GM20000 (cell line): Measurements from ENCODE around the gene TRHDE.

Source experiments
- DNase-seq: peaks from one replicate; pipeline ENCODE4 v3.0.0; 2012; ENCODE audit warnings: low spot score
- TF ChIP-seq, protein P1 (sequence below): IDR thresholded peaks from 2 replicates; pipeline ENCODE4 v1.5.1; 2012; ENCODE audit warnings: mild to moderate bottlenecking, control low read depth; ENCODE audit errors: extremely low read depth, missing control alignments

TRHDE gene

DNA sequence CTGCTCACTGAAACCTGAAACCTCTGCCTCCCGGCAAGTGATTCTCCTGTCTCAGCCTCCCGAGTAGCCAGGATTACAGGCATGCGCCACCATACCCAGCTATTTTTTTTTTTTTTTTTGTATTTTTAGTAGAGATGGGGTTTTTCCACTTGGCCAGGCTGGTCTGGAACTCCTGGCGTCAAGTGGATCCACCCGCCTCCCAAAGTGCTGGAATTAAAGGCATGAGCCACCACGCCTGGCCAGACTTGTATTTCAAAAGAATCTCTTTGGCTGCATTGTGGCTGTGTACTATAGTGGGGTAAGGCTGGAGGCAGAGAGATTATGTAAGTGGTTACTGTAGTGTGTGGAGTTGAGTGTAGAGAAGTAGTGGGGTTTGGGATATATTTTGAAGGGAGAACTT lies 35.1 kb downstream of the TRHDE start:
- DNase-seq, result no peak
- TF ChIP-seq, protein P1, sequence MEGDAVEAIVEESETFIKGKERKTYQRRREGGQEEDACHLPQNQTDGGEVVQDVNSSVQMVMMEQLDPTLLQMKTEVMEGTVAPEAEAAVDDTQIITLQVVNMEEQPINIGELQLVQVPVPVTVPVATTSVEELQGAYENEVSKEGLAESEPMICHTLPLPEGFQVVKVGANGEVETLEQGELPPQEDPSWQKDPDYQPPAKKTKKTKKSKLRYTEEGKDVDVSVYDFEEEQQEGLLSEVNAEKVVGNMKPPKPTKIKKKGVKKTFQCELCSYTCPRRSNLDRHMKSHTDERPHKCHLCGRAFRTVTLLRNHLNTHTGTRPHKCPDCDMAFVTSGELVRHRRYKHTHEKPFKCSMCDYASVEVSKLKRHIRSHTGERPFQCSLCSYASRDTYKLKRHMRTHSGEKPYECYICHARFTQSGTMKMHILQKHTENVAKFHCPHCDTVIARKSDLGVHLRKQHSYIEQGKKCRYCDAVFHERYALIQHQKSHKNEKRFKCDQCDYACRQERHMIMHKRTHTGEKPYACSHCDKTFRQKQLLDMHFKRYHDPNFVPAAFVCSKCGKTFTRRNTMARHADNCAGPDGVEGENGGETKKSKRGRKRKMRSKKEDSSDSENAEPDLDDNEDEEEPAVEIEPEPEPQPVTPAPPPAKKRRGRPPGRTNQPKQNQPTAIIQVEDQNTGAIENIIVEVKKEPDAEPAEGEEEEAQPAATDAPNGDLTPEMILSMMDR, result no peak

DNA sequence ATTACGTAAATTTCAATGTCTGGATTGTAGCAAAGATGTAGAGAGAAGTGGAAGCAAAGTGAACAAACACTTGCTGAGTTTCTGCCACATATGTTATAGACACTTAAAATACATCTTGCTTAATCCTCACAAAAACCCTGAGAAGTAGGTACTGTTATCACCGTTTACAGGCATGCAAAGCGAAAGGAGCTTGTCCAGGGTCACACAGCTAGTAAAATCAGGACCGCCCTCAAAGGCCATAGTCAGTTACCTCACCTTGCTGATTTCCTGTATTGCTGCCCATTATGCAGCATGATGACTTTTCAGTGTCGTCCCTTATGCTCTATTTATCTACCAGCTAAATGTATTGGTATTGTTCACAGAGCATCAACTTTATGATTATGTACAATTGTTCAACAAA lies 39.8 kb downstream of the TRHDE start:
- no peak for DNase-seq
- TF ChIP-seq, protein P1, result no peak

DNA sequence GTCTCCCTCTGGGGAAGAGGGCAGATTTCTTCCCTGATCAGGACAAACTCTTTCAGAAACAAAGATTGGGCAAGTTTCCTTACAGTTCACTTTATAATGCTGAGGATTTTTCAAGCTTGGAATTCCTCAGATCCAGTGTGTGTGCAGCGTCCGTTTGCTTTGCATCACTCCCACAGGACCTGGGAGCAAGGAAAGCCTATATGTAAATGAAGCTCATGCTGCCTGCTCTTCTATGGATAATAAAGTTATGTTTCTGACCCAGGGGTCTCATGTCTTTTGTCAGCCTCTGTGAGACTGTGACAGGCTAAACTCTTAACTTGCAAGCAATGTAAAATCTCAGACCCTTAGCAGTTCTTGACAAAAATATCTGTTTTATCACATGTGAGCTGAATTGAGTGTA lies 41.6 kb downstream of the TRHDE start:
- TF ChIP-seq, protein P1, result no peak
- DNase-seq, result no peak

DNA sequence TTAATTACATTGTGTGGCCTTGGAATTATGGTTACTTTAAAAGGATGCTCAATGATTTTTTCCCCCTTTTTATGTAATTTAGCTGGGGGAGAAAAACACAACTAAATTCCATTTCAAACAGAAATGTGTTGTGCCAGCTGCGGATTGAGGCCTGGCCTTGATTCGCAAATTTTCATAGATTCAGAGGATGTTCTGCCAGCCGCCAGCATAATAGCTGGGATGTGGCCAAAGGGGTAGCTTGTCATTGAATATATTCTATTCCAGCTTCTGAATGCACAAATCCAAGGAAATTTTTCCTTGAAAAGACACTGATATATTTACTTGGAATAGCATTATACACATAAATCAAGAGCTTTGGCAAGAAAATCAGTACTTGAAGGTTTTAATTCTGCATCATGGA lies 43.7 kb downstream of the TRHDE start:
- DNase-seq, result no peak

DNA sequence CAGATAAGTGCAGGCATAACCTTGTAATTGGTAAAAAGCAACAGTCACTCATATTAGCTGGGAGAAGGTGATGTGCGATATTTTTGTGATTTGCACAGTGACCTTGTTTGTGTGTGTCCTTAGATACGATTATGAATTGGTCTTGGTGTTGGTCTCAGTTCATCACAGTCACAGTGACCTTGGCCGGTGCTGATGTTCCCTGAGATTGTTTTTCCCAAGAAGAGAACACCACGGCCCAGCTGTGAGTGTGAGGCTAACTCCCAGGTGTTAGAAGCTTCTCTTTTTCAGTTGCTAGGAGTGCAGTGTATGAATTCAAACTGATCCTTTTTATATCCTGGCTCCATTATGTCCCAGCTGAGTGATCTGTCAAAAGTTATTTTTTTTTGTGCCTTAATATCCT lies 46.2 kb downstream of the TRHDE start:
- no peak for DNase-seq
- TF ChIP-seq, protein P1, result no peak

More for the DNA sequence above, 43.7 kb downstream of the TRHDE start:
- TF ChIP-seq, protein P1, result no peak

DNA sequence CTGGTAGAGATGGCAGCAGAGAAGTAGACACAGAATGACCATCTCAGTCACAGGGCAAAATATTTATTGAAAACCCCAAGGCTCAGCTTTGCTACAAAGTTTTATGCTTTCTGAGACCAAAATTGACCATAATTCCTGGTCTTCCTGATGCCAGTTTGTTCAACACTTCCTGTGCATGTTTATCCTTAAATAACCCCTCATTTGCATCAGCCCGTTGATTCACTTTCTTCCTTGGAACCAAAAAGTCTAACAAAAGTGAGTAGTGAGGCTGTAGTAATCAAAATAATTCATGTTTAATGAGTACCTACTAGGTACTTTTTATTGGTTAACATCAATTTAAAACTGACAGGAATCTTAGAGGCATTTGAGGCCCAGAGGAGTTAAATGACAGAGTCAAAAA lies 51.7 kb downstream of the TRHDE start:
- TF ChIP-seq, protein P1, result no peak
- no peak for DNase-seq

DNA sequence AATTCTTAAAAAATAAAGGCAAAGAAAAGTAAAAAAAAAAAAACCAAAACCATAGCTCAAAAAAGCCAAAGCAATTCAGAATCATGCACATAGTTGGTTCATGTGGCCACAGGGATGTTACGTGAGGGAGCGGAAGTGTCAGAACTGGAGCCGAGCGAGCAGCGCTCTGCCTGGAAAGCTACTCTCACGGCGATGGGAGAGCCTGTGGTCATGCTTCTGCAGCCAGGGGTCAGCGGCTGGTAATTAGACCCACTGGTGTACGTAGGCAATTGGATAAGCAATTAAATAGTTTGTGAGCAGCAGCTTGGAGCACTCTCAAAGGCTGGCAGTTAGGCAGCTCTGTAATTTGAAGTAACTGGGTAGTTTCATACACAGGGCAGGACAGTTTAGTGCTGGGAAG lies 58.1 kb downstream of the TRHDE start:
- no peak for DNase-seq
- TF ChIP-seq, protein P1, result no peak
